ENCODE measurements around the gene SLC9A3.

Gene SLC9A3

GRCh38 chr5:428754-429452 lies 95.3 kb downstream of the SLC9A3 start:
- DNase-seq (ENCODE audit: low read depth): no peak

- no peak for DNase-seq (ENCODE audit: low read depth)
These were observed 96.0 kb downstream of the SLC9A3 start for GRCh38 chr5:428219-428618.

- DNase-seq (ENCODE audit: low read depth): no peak
These were observed 96.7 kb downstream of the SLC9A3 start for GRCh38 chr5:427415-428087.

GRCh38 chr5:426392-426976 lies 97.8 kb downstream of the SLC9A3 start:
- no peak for DNase-seq (ENCODE audit: low read depth)

- DNase-seq (ENCODE audit: low read depth): no peak
These were observed 98.5 kb downstream of the SLC9A3 start for GRCh38 chr5:425714-426113.

GRCh38 chr5:424301-425110 lies 99.7 kb downstream of the SLC9A3 start:
- DNase-seq (ENCODE audit: low read depth): no peak

GRCh38 chr5:423626-424261 lies 100.5 kb downstream of the SLC9A3 start:
- DNase-seq (ENCODE audit: low read depth): no peak

GRCh38 chr5:423233-423565 lies 101.0 kb downstream of the SLC9A3 start:
- DNase-seq (ENCODE audit: low read depth): no peak

GRCh38 chr5:422323-423232 lies 101.7 kb downstream of the SLC9A3 start:
- no peak for DNase-seq (ENCODE audit: low read depth)

- DNase-seq (ENCODE audit: low read depth): no peak
These were observed 102.3 kb downstream of the SLC9A3 start for GRCh38 chr5:421901-422300.

GRCh38 chr5:421287-421880 lies 102.9 kb downstream of the SLC9A3 start:
- DNase-seq (ENCODE audit: low read depth): no peak

GRCh38 chr5:420632-421286 lies 103.5 kb downstream of the SLC9A3 start:
- DNase-seq (ENCODE audit: low read depth): no peak
